CD4-positive, alpha-beta T cell treated with Interleukin-2 at 100 ng/mL for 4 hours (primary cell): ENCODE data around the gene REC8.
A peak's percentile ranks its signal among the peaks of the same experiment; 100 is the strongest.

ENCODE experiments used
- DNase-seq: peaks from one replicate; pipeline ENCODE4 v3.0.0-alpha.2; 2020; ENCODE audit warnings: low spot score

Gene REC8

DNA sequence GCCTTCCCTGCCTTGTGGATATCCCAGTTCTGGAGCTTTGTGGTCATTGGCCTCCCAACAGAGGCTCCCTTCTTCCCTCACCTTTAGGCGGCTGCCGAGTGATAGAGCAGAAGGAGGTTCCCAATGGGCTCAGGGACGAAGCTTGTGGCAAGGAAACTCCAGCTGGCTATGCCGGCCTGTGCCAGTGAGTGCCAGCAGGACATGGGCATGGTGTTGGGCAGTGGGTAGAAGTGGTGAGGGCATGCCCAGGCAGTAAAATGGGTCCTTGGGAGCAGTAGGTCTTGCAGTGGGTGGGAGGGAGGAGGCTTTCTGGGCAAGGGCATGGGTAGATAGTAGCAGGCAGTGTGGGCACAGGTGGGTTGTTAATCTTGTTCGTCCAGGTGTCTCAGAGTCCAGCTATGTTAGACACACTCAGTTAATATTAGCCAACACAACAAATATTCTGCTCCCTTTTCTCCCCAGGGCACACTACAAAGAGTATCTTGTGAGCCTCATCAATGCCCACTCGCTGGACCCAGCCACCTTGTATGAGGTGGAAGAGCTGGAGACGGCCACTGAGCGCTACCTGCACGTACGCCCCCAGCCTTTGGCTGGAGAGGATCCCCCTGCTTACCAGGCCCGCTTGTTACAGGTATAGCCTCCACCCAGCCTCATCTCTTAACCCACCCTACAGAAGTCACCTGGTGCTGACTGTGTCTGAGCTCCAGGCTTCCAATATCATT lies 11.9 kb upstream of the REC8 start:
- DNase-seq = no peak

DNA sequence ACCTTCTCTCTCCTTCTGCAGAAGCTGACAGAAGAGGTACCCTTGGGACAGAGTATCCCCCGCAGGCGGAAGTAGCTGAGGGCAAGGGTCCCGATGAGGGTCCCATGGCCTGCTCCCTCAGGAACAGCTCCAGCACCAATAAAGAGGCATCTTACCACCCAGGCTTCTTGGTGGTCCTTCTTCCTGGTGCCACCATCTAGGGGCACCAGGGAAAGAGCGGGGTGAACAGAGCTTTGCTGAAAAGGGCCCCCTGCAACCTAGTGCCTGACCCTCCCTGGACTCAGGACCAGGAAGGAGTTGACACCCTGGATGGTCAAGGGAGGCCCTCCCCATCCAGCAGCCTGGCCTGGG lies 11.4 kb upstream of the REC8 start:
- DNase-seq = no peak

DNA sequence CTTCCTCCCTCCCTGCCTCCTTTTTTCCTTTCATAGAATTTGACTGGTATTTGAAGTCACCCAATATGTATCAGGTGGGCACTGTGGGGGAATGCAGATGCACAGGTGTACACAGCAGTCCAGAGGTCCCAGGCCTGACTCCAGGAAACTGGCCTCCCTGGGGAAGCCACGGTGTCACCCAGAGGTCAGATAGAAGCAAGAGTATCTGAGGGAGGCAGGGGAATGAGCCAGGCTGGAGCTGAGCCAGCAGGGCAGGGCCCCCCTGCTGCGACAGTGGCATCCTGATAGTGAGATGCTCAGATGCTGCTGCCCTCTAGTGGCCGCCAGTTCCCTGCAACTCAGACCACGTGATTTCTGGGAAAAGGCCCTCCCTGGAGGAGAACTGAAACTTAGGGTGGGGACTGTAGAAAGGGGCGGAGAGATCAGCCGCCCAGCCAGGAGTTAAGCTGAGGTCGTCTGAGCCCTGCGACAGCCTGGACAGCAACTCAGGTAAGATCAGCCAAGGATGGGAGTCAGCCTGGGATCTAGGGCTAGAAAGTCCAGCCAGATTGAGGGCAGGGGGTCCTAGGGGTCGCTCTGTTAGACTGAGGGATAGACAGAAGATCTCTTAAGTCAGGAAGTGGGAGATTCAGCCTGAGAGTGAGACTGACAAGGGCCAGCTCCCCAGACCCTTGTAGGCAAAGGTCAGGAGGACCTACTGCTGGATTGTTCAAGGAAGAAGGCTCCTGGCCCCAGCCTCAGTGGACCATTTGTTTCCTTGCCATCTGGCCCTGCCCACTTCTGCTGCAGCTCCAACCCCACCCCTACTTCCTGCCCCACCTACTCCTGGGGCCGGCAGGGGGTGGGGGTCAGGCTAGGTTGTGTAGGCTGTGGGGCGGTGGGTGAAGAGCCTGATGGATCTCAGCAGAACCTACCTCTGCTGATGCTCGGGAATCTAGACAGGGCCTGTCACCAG lies 10.8 kb upstream of the REC8 start, which contains the start of gene IRF9:
Gene IRF9 (plus strand): TSS at position 416 of the 955 bp plus-strand sequence. CDS start 880 bp downstream, outside the sequence.
- peak; percentile 99 for DNase-seq

DNA sequence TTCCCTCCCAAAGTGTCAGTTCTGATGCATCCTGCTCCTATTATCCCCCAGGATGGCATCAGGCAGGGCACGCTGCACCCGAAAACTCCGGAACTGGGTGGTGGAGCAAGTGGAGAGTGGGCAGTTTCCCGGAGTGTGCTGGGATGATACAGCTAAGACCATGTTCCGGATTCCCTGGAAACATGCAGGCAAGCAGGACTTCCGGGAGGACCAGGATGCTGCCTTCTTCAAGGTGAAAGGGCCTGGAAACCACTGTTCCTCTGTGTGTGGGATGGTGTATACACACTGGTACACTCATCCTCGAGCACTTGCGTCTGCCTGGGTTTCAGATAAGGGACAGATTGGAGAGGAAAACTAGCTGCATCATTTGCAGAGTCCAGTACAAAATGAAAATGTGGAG lies 9.8 kb upstream of the REC8 start:
- DNase-seq = no peak

DNA sequence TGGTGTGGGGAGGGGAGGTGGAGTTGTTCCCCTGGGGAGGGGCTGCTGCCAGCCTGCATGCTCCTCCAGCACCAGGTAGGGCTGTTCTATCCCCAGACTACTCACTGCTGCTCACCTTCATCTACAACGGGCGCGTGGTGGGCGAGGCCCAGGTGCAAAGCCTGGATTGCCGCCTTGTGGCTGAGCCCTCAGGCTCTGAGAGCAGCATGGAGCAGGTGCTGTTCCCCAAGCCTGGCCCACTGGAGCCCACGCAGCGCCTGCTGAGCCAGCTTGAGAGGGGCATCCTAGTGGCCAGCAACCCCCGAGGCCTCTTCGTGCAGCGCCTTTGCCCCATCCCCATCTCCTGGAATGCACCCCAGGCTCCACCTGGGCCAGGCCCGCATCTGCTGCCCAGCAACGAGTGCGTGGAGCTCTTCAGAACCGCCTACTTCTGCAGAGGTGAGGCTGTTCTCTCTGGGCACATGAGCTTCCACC lies 7.3 kb upstream of the REC8 start:
- DNase-seq = no peak

DNA sequence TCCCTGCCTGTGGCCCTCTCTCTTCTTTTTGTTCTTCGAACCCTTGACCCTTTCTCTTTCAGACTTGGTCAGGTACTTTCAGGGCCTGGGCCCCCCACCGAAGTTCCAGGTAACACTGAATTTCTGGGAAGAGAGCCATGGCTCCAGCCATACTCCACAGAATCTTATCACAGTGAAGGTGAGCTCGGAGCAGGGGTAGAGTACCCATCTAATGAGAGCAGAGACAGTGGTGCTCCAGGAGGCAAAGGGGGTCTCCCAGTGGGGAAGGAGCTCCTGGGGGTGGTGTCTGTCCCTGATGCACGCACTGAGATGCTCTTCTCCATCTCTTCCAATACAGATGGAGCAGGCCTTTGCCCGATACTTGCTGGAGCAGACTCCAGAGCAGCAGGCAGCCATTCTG lies 6.1 kb upstream of the REC8 start:
- no peak for DNase-seq

DNA sequence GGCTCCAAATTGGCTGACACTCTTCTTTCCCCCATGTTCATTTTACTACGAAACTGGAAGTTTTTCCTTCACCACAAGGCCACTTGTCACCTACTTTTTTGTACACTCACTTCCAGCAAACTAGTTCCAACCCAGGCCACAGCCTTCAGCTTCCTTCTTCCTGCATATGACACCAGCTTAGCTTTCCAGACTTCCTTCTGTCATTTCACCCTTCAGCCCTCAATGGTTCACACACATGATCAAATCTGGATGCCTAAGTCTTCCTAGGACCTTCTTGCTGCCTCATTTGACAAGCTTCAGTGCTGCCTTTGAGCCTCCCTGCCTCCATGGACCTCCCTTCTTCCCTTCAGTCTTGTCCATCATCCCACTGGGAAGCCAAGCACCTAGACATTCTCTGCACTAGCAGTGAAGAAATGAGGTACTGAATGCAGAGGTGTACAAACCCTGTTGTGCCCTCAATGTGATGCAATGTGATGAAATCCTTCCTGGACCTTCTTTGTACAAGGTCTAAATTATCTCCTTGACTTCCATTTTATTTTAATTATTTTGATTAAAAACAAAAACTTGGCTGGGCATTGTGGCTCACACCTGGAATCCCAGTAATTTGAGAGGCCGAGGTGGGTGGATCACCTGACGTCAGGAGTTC lies 4.3 kb upstream of the REC8 start:
- DNase-seq = no peak

DNA sequence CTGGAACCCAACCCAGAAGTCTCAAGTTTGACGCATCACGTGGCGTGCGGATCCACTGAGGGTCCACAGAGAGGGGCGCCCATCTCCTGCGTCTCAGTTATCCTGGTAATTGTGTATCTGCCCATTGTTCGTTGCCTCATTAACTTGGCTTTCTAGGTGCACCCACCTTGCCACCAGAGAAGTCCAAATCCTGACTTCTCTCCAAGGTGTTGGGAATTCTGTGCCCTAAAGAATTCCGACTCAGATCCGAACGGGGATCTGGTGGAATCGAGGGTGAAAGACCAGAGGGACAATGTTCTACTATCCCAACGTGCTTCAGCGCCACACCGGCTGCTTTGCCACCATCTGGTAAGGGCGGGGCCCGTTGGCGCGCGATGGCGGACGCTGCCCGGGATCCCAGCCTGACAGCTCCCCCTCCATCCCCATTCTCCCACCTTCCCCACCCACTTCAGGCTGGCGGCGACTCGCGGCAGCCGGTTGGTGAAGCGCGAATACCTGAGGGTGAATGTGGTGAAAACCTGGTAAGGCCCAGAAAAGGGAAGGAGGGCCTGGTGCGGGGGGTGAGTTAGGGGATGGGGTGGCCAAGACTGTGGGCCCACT lies 481 bp downstream of the REC8 start:
- DNase-seq = no peak

DNA sequence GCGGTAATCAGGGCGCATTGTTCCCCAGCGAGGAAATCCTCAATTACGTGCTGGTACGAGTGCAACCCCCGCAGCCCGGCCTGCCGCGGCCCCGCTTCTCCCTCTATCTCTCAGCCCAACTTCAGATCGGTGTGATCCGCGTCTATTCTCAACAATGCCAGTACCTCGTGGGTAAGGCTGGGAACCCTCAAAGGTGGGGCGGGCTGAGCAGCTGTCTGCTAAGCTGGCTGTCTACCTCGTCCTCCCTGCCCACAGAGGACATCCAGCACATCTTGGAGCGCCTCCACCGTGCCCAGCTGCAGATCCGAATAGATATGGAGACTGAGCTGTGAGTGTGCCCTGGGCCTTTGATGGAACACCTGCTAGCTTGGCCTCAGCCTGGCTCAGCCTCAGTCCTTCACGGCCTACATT lies 996 bp downstream of the REC8 start:
- DNase-seq = no peak

DNA sequence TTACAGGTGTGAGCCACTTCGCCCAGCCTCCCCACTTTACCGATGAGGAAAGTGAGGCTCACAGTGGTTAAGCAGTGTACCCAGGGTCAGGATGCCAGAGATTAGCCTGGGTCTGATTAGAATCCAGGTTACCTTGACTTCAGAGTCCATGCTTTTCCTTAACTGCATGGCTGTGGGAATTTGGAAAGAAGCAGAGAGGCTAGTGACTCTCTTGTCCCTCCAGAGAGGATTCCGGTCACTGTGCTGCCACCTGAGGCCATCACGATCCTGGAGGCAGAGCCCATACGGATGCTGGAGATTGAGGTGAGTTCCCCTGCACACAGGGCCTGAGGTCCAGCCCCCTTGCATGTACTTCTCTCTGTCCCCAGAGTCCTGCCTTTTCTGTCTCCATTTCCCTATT lies 4.7 kb downstream of the REC8 start:
- DNase-seq = no peak

DNA sequence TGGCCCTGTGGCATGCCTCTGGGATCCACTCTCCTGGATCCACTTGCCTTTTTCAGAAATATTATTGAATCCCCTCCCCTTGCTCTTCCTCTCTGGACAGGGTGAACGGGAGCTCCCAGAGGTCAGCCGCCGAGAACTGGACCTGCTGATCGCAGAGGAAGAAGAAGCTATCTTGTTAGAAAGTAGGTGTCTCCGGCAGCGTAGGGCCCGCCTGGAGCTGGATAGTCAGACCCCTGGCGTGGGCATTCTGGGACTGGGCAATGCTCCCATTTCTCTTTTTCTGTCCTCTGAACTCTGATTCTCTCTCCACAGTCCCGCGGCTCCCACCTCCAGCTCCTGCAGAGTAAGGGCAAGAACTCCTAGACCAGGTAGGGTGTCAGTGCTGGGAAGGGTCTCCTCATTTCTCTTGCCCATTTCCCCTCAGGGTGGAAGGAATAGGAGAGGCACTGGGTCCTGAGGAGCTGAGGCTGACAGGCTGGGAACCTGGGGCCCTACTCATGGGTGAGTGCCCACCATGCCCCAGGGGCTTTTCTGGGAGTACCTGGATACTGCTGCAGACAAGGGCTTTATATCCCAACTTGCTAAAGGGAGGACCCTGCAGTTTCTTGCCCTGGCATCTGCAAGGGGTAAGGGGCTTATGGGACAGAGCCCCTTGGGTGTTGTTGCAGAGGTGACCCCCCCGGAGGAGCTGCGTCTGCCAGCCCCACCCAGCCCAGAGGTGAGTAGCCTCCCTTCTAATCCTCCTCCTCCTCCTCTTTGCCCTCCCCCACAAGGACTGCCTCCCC lies 5.4 kb downstream of the REC8 start:
- DNase-seq = no peak

DNA sequence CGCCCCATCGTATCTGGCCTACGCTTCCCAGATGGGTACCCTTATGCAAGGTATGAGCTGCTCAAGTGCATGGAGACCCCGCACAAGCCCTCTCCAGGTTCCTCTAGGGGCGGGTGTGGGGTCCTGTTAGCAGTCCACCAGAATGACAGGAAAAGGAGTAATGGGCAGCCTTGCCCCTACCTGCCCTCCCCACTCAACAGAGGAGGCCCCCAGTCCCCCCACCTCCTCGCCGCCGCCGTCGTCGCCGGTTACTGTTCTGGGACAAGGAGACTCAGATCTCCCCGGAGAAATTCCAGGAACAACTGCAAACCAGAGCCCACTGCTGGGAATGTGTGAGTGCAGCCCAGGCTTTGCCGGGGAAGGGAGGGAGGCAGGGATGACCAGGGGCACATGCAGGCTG lies 6.0 kb downstream of the REC8 start:
- no peak for DNase-seq

DNA sequence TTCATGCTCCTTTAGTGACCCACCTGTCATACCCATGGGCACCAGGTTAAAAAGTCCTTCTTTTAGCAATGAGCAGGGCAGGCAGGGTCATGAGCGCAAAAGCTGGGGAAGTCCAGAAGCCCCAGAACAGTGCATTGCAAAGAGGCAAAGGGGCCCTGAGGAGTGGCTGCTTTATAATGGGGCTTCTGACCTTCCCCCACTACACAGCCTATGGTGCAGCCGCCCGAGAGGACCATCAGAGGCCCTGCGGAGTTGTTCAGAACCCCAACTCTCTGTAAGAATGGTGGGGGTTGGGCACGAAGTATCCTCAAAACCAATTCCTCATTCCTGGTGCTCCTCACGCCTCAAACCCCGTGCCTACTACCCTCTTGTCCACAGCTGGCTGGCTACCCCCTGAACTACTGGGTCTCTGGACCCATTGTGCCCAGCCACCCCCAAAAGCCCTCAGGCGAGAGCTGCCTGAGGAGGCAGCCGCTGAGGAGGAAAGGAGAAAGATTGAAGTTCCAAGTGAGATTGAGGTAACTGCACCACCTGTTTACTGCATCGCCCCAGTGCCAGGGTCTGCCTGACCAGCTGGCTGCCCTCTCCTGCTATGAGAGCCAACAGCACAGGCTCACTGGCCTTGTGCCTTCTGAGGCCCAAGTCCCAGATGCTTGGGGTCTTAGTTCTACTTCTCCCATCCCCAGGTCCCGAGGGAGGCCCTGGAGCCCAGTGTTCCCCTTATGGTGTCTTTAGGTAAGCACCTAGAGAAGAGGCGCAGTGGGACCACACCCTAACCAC lies 6.7 kb downstream of the REC8 start:
- no peak for DNase-seq

DNA sequence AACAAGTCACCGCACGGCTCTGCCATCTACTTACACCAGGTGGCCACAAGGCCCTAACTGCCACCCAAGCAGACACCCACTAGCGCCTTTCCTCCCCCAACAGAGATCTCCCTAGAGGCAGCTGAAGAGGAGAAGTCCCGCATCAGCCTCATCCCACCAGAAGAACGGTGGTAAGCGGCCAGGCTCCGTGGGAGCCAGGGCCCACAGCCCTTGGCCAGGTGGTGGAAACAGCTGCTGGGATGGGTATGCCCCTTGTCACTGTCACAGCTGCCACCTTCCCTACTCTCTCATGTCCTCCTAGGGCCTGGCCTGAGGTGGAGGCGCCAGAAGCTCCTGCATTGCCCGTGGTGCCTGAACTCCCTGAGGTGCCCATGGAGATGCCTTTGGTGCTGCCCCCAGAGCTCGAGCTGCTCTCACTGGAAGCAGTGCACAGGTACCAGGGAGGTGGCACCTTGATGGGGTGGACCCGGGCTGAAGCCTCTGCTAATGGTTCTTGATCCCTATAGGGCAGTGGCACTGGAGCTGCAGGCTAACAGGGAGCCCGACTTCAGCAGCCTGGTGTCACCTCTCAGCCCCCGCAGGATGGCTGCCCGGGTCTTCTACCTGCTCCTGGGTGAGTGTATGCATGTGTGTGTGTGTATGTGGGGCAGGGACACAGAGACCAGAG lies 7.5 kb downstream of the REC8 start:
- DNase-seq = no peak

DNA sequence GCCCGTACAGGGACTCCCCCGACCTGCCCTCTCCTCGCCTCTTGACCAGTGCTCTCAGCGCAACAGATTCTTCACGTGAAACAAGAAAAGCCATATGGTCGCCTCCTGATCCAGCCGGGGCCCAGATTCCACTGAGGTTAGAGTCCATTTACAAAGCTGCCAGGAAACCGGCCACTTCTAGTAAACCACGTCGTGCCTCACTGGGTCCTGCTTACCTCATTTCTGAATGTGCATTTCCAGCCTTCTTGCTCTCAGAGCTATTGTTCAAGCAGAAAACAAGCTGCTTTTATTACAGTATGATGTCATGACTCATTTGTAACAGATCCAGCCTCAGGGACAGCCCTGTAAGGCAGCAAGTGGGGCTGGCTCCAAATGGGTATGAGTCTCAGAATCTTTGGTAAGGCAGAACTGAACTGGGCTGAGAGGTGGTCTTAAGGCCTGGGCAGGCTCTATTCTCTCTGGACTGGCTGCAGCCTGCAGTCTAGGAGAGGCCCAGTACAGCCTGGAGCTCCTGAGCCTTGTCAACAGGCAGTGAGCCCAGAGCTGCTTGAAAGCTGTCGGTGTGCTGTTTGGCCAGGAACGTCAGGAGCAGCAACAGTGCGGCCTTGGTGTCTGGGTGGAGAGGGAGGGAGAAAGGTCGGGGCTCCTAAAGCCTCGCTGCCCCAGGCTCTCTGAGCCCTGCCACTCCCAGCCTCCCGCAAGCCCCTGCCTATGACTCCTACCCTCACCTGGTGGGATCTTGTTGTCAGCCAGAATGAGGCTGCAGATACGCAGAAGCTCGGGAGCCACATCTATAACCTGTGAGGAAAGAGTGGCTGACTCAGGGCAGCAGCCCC lies 8.3 kb downstream of the REC8 start:
- no peak for DNase-seq

DNA sequence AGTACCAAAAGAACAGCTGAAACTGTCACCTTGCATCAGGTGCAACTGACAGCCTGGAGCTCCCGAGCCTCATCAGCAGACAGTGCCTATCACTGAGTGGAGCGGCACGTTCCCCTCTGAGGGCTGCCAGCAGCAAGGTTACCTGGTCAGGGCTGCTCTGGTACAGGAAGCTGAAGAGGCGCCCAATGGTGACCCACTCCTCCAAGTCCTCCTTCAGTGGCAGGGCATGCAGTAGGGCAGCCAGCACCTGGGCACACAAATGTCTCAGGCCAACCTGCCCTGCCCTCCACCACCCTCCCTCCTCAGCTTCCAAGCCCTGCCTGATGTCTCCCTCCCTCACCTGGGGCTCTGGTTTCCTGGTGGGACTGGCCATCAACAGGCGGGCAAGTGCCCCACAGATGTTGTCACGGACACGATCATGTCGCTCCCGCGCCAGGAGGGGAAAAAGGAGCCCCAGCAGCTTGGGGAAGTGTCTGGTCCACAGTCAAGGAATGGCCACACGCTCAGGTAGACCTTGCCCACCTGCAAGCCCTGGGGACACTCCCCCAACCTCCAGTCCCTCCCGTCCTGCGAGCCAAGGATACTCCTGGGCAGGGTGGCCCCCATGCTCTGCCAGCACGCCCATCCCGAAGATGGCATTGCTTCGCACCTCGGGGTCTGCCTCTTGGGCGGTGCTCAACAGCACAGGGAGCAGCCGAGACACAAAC lies 9.6 kb downstream of the REC8 start:
- DNase-seq = no peak

DNA sequence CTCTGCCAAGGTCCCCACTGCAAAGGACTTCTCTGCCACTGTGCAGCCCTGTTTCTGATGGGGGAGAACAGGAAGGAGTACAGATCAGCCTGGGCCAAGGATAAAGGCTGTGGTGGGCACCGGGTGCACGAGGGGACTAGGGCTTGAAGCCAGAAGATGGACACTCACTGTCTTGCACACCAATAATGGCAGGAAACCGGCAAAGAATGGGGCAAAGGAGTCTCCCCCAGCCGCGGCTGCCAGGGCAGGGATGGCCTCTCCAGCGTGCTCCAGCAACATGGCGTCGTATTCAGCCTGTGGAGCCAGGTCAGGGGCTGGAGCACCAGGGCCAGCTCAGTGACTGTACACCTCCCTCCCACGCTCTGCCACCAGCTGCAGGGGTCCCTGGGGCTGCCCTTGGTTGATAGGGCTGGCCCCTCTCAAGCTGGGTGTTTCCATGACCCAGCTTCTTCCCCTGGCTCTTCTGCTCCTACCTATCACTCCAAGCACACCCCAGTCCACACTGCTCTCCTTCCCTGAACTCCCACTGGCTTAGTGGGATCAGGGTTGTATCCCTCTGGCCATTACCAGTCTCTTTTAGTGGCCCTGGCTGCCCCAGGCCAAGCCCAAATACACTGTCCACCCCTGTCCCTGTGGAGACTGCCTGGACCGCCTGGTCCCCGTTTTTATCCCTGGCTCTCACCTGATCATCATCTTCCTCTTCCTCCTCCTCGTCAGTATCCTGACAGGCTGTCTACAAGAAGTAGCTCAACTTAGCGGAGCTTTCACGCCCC lies 10.4 kb downstream of the REC8 start:
- no peak for DNase-seq

DNA sequence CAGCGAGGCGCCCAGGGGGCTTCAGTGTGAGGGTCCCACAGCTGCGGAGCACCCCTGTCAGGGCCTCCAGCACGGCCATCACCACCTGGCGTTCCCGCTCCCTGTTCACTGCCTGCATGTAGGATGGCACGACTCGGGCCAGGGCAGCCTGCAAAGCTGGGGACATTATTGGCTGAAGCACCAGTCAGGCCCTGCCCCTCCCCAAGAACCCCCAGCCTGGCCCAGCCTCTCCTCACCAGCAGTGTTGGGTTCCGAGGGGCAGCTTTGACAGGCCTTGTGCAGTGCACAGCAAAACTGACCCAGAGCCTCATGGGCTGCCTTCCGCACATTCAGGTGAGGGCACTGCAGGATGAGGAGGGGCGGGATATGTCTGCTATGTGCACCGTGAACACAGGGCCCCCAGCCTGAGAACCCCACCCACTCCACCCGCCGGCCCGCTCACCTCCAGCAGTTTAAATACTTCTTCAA lies 11.2 kb downstream of the REC8 start:
- DNase-seq = no peak
